Measurements from ENCODE around the gene CARHSP1. TPM values are rescaled to one million over a fixed set of nuclear protein-coding genes. Genes with fewer than 3 reads are reported as not detected.

The CARHSP1 gene
- total and polyA plus RNA-seq, 2 experiments from 2014 or later: 129 to 150 TPM

- Histone ChIP-seq H3K27ac (peak overlapping the region; percentile 63), H3F3A (ENCODE audit: insufficient read depth) (peaks cover 83% of the 10 kb centered on the region), H3K9ac (no peak overlapping the region; the same call in 1 of the 2 replicates), H3K27me3 (replicated peaks; ENCODE audit: insufficient read depth) (no peaks in the 10 kb centered on the region), H3K9me2 (ENCODE audit: insufficient read depth) (no peaks in the 10 kb centered on the region), H3K79me2 (ENCODE audit: insufficient read depth) (peaks cover 8% of the 10 kb centered on the region), H3K4me3 (no peak overlapping the region), H3K4me1 (ENCODE audit: insufficient read depth) (peaks cover 26% of the 10 kb centered on the region), H3K4me2 (ENCODE audit: unreplicated experiment) (no peak overlapping the region), H3K36me3 (ENCODE audit: low read depth) (peaks cover 17% of the 10 kb centered on the region; the same call in 1 of the 2 replicates), H2AFZ (no peak overlapping the region), H4K20me1 (ENCODE audit: insufficient read depth) (no peaks in the 10 kb centered on the region), H3K9me3 (ENCODE audit: low read depth) (no peaks in the 10 kb centered on the region)
- TF ChIP-seq EZH2phosphoT487 (IDR thresholded peaks at IDR 0.05; ENCODE audit: insufficient read depth, low read depth) (no peak), EZH2 (IDR thresholded peaks at IDR 0.05; ENCODE audit: insufficient read depth, poor library complexity, severe bottlenecking) (no peak)
- in situ Hi-C loops (cut with MboI): no loop called here
- 59 to 60% methylated on average over 8 of the region's 8 CpGs for WGBS, 2 experiments (ENCODE audit: low coverage in 1 of 2, low lambda C conversion rate in 2 of 2, missing lambda C conversion rate in 2 of 2)
- DNase-seq: peak; percentile 58
Observed at GRCh38 chr16:8852534-8852933, 16.3 kb downstream of the CARHSP1 start.

- 89 to 91% methylated on average over 8 of the region's 8 CpGs for WGBS, 2 experiments (ENCODE audit: low coverage in 1 of 2, low lambda C conversion rate in 2 of 2, missing lambda C conversion rate in 2 of 2)
- Histone ChIP-seq H3K4me2 (ENCODE audit: unreplicated experiment) (no peak overlapping the region), H3K27me3 (replicated peaks; ENCODE audit: insufficient read depth) (no peaks in the 10 kb centered on the region), H3K9me3 (ENCODE audit: low read depth) (no peaks in the 10 kb centered on the region), H3K9ac (no peak overlapping the region; the same call in 1 of the 2 replicates), H3K4me3 (no peak overlapping the region), H3K9me2 (ENCODE audit: insufficient read depth) (no peaks in the 10 kb centered on the region), H3K36me3 (ENCODE audit: low read depth) (peaks cover 17% of the 10 kb centered on the region; the same call in 1 of the 2 replicates), H4K20me1 (ENCODE audit: insufficient read depth) (no peaks in the 10 kb centered on the region; the same call in 1 of the 2 replicates), H3K79me2 (ENCODE audit: insufficient read depth) (peaks cover 15% of the 10 kb centered on the region), H3K27ac (peak overlapping the region; percentile 84), H3F3A (ENCODE audit: insufficient read depth) (peaks cover 89% of the 10 kb centered on the region), H3K4me1 (ENCODE audit: insufficient read depth) (peaks cover 26% of the 10 kb centered on the region), H2AFZ (no peak overlapping the region)
- in situ Hi-C loops (cut with MboI): no loop called here
- TF ChIP-seq EZH2 (IDR thresholded peaks at IDR 0.05; ENCODE audit: insufficient read depth, poor library complexity, severe bottlenecking) (no peak), EZH2phosphoT487 (IDR thresholded peaks at IDR 0.05; ENCODE audit: insufficient read depth, low read depth) (no peak)
- no peak for DNase-seq
Observed at GRCh38 chr16:8851761-8852403, 16.9 kb downstream of the CARHSP1 start.

- Histone ChIP-seq H4K20me1 (ENCODE audit: insufficient read depth) (no peaks in the 10 kb centered on the region; the same call in 1 of the 2 replicates), H3F3A (ENCODE audit: insufficient read depth) (peaks cover 87% of the 10 kb centered on the region), H3K27me3 (replicated peaks; ENCODE audit: insufficient read depth) (no peaks in the 10 kb centered on the region), H3K4me3 (0 out of 2 replicates have a peak overlapping the region, but pooled peaks have one; percentile 5), H3K4me2 (ENCODE audit: unreplicated experiment) (peak overlapping the region; percentile 50), H3K79me2 (ENCODE audit: insufficient read depth) (peaks cover 30% of the 10 kb centered on the region), H2AFZ (no peak overlapping the region), H3K9me2 (ENCODE audit: insufficient read depth) (no peaks in the 10 kb centered on the region), H3K27ac (peak overlapping the region; percentile 84), H3K9me3 (ENCODE audit: low read depth) (no peaks in the 10 kb centered on the region), H3K36me3 (ENCODE audit: low read depth) (peaks cover 11% of the 10 kb centered on the region; the same call in 1 of the 2 replicates), H3K9ac (peak overlapping the region; percentile 59), H3K4me1 (ENCODE audit: insufficient read depth) (peaks cover 26% of the 10 kb centered on the region)
- TF ChIP-seq EZH2 (IDR thresholded peaks at IDR 0.05; ENCODE audit: insufficient read depth, poor library complexity, severe bottlenecking): no peak
- TF ChIP-seq EZH2phosphoT487 (IDR thresholded peaks at IDR 0.05; ENCODE audit: insufficient read depth, low read depth): no peak
- in situ Hi-C loops (cut with MboI): no loop called here
- 42 to 46% methylated on average over 11 of the region's 11 CpGs for WGBS, 2 experiments (ENCODE audit: low coverage in 1 of 2, low lambda C conversion rate in 2 of 2, missing lambda C conversion rate in 2 of 2)
- DNase-seq: peak; percentile 92
Observed at GRCh38 chr16:8850279-8850885, 18.4 kb downstream of the CARHSP1 start.

- WGBS, 2 experiments (ENCODE audit: low coverage in 1 of 2, low lambda C conversion rate in 2 of 2, missing lambda C conversion rate in 2 of 2): 67 to 68% methylated on average over 19 of the region's 19 CpGs
- Histone ChIP-seq H3K79me2 (ENCODE audit: insufficient read depth) (peaks cover 38% of the 10 kb centered on the region), H3K4me1 (ENCODE audit: insufficient read depth) (peaks cover 26% of the 10 kb centered on the region), H3K9me2 (ENCODE audit: insufficient read depth) (no peaks in the 10 kb centered on the region), H3K9ac (peak overlapping the region; percentile 59), H3K27me3 (replicated peaks; ENCODE audit: insufficient read depth) (no peaks in the 10 kb centered on the region), H3K36me3 (ENCODE audit: low read depth) (peaks cover 11% of the 10 kb centered on the region; the same call in 1 of the 2 replicates), H3K9me3 (ENCODE audit: low read depth) (no peaks in the 10 kb centered on the region), H3K27ac (peak overlapping the region; percentile 84), H3K4me2 (ENCODE audit: unreplicated experiment) (peak overlapping the region; percentile 50), H4K20me1 (ENCODE audit: insufficient read depth) (no peaks in the 10 kb centered on the region; the same call in 1 of the 2 replicates), H3K4me3 (no peak overlapping the region), H3F3A (ENCODE audit: insufficient read depth) (peaks cover 78% of the 10 kb centered on the region), H2AFZ (no peak overlapping the region)
- in situ Hi-C loops (cut with MboI): no loop called here
- TF ChIP-seq EZH2 (IDR thresholded peaks at IDR 0.05; ENCODE audit: insufficient read depth, poor library complexity, severe bottlenecking) (no peak), EZH2phosphoT487 (IDR thresholded peaks at IDR 0.05; ENCODE audit: insufficient read depth, low read depth) (no peak)
- peak; percentile 61 for DNase-seq
Observed at GRCh38 chr16:8849411-8850011, 19.3 kb downstream of the CARHSP1 start.
